B cell (primary cell): ENCODE results near the gene TTC19. TPM values are rescaled to one million over a fixed set of nuclear protein-coding genes. Genes with fewer than 3 reads are reported as not detected.

Source experiments
- ATAC-seq: fragments of 200-7000 bp; cut with Tn5 transposase; one replicate; pipeline ENCODE4 v1.10.0; 2021; ENCODE audit warnings: low read depth, mild to moderate bottlenecking, moderate number of reproducible peaks, moderate library complexity
- CTCF ChIA-PET: fragments of 350-600 bp; sonication (Branson Sonifier 250); formaldehyde crosslinking; loops from one replicate; lab custom pipeline; 2021; ENCODE audit warnings: antibody characterized with exemption, inconsistent platforms; lab: Charles Lee
- POLR2A ChIA-PET: fragments of 350-600 bp; sonication (Branson Sonifier 250); formaldehyde crosslinking; loops from one replicate; lab custom pipeline; 2021; ENCODE audit warnings: antibody characterized with exemption; lab: Charles Lee
- DNase-seq: peaks from one replicate; pipeline ENCODE4 v3.0.0; 2013
- H2AFZ ChIP-seq: 2 replicates; pipeline ENCODE4 v1.6.1; 2012; ENCODE audit warnings: mild to moderate bottlenecking, low read depth, low read length; ENCODE audit not compliant: insufficient read depth, poor library complexity, severe bottlenecking
- H3K27ac ChIP-seq, 2 donors: 1 replicate in 1 of 2; 2 replicates in 1 of 2; pipeline ENCODE4 v1.5.1; 2012 to 2013; ENCODE audit warnings: low read length in 2 of 2, mild to moderate bottlenecking in 2 of 2, moderate library complexity in 1 of 2
- H3K27me3 ChIP-seq, 4 experiments: fragments of 200-600 bp in 1 of 4; sonication (generic) in 1 of 4; replicated peaks in 1 of 4; 1 replicate in 2 of 4; 2 replicates in 2 of 4; pipeline versions ENCODE4 v1.6.1 to v1.7.0; 2013 to 2016; ENCODE audit warnings: low read length in 3 of 4, mild to moderate bottlenecking in 2 of 4, mixed read lengths in 1 of 4, moderate library complexity in 1 of 4; ENCODE audit not compliant: insufficient read depth in 4 of 4, control insufficient read depth in 3 of 4; ENCODE audit errors: control extremely low read depth in 1 of 4
- H3K36me3 ChIP-seq, 2 experiments: replicated peaks in 1 of 2; 1 replicate in 1 of 2; 2 replicates in 1 of 2; pipeline versions ENCODE4 v1.6.1 to v1.7.1; 2013; ENCODE audit warnings: low read length in 1 of 2; ENCODE audit not compliant: insufficient read depth in 2 of 2, control insufficient read depth in 1 of 2; ENCODE audit errors: control extremely low read depth in 1 of 2, extremely low read depth in 1 of 2
- H3K4me1 ChIP-seq, 2 donors: fragments of 200-600 bp in 1 of 2; sonication (generic) in 1 of 2; 1 replicate in 1 of 2; 2 replicates in 1 of 2; pipeline versions ENCODE4 v1.5.1 to v1.6.1; 2013 to 2017; ENCODE audit warnings: low read length in 2 of 2; ENCODE audit not compliant: control insufficient read depth in 2 of 2, insufficient read depth in 2 of 2
- H3K4me2 ChIP-seq: replicated peaks from 2 replicates; pipeline ENCODE3; 2012; ENCODE audit warnings: mild to moderate bottlenecking, low read depth, low read length; ENCODE audit not compliant: poor library complexity, severe bottlenecking
- H3K4me3 ChIP-seq, 5 experiments: fragments of 200-600 bp in 1 of 5; sonication (generic) in 1 of 5; 1 replicate in 3 of 5; 2 replicates in 2 of 5; pipeline versions ENCODE4 v1.5.1 to v1.7.0; 2011 to 2016; ENCODE audit warnings: low read length in 4 of 5, mild to moderate bottlenecking in 4 of 5, low read depth in 2 of 5, control low read depth in 1 of 5, moderate library complexity in 1 of 5; ENCODE audit not compliant: insufficient read depth in 1 of 5; ENCODE audit errors: control extremely low read depth in 1 of 5, extremely low read depth in 1 of 5
- H3K79me2 ChIP-seq: fragments of 200-600 bp; sonication (generic); one replicate; pipeline ENCODE4 v1.6.0; 2016; ENCODE audit warnings: low read length; ENCODE audit not compliant: control insufficient read depth, insufficient read depth
- H3K9ac ChIP-seq: fragments of 200-600 bp; sonication (generic); 2 replicates; pipeline ENCODE4 v1.6.1; 2017; ENCODE audit warnings: mild to moderate bottlenecking, low read length, moderate library complexity
- H3K9me3 ChIP-seq, 3 donors: one replicate each; pipeline versions ENCODE4 v1.6.1 to v1.7.1; 2013; ENCODE audit warnings: low read length in 2 of 3; ENCODE audit not compliant: control insufficient read depth in 2 of 3, insufficient read depth in 1 of 3; ENCODE audit errors: control extremely low read depth in 1 of 3
- H4K20me1 ChIP-seq: 2 replicates; pipeline ENCODE4 v1.6.0; 2012; ENCODE audit warnings: mild to moderate bottlenecking, low read length; ENCODE audit not compliant: insufficient read depth, control insufficient read depth, poor library complexity, severe bottlenecking
- H3K27ac Mint-ChIP-seq: one replicate; pipeline ENCODE4 v1.8.0; 2021; ENCODE audit warnings: mixed read lengths
- H3K27me3 Mint-ChIP-seq: one replicate; pipeline ENCODE4 v1.8.0; 2021; ENCODE audit warnings: mixed read lengths
- H3K4me1 Mint-ChIP-seq: one replicate; pipeline ENCODE4 v1.8.0; 2021; ENCODE audit warnings: mixed read lengths
- H3K4me3 Mint-ChIP-seq: one replicate; pipeline ENCODE4 v1.8.0; 2021; ENCODE audit warnings: mixed read lengths
- H3K9me3 Mint-ChIP-seq: one replicate; pipeline ENCODE4 v1.8.0; 2022; ENCODE audit warnings: mixed read lengths; ENCODE audit not compliant: insufficient read depth
- CTCF ChIP-seq: fragments of 200-600 bp; IDR thresholded peaks from one replicate; pipeline ENCODE4 v1.8.0; 2022; ENCODE audit warnings: antibody characterized with exemption, mild to moderate bottlenecking
- EZH2 ChIP-seq: IDR thresholded peaks from 2 replicates; pipeline ENCODE4 v1.6.1; 2012; ENCODE audit warnings: borderline replicate concordance, low read depth, mild to moderate bottlenecking, moderate library complexity, low read length; ENCODE audit not compliant: insufficient read depth, poor library complexity, severe bottlenecking
- WGBS: methylation state at CpG from one replicate; pipeline ENCODE4 v1.1.5; 2013; ENCODE audit warnings: missing lambda C conversion rate; ENCODE audit not compliant: insufficient coverage; 5-methylcytosine and 5-hydroxymethylcytosine counted together
- intact Hi-C: fragments of 100-400 bp; cut with micrococcal nuclease; formaldehyde crosslinking; loops from one replicate; pipeline ENCODE4 v1.10.0; 2022
- polyA plus RNA-seq: library from polyadenylated mRNA; depleted of rRNA; stranded (reverse); fragments of >200 nt; gene quantifications from 2 replicates; pipeline ENCODE4 v1.2.3, GENCODE V29; 2012
- total RNA-seq, 2 donors: library from RNA; stranded (reverse); fragments of 120-200 nt in 1 of 2; gene quantifications; 1 replicate in 1 of 2; 2 replicates in 1 of 2; pipeline versions ENCODE4 v1.2.3 to v1.2.4, GENCODE V29; 2013 to 2022

The TTC19 gene
- total and polyA plus RNA-seq, 2 donors (not counting 1 experiment from before 2014, with no cell fraction given), result 8.2 to 38.5 TPM

- DNase-seq (no peak), ATAC-seq (no peak)
- no peak overlapping the region for H3K27ac ChIP-seq
- H3K27me3 Mint-ChIP-seq, result peaks cover 19% of the 10 kb centered on the region
- H3K9me3 Mint-ChIP-seq, result no peaks in the 10 kb centered on the region
- no peak overlapping the region for H3K4me3 ChIP-seq
- intact Hi-C loops, result no loop called here
- CTCF ChIA-PET, result no interaction called here
- POLR2A ChIA-PET, result no interaction called here
- H3K79me2 ChIP-seq, result no peaks in the 10 kb centered on the region
- H2AFZ ChIP-seq, result no peak overlapping the region
- H3K4me1 Mint-ChIP-seq, result no peaks in the 10 kb centered on the region
- no peak overlapping the region for H3K9ac ChIP-seq
- 100% methylated on average over 1 of the region's 4 CpGs for WGBS
- H3K4me2 ChIP-seq, result no peak overlapping the region
- H3K4me1 ChIP-seq, result no peaks in the 10 kb centered on the region
- no peaks in the 10 kb centered on the region for H4K20me1 ChIP-seq
- H3K27me3 ChIP-seq, result no peaks in the 10 kb centered on the region
- H3K36me3 ChIP-seq, result peaks cover 3 to 4% of the 10 kb centered on the region in 2 experiments
- TF ChIP-seq CTCF (no peak), EZH2 (no peak)
- no peak overlapping the region for H3K4me3 Mint-ChIP-seq
- no peak overlapping the region for H3K27ac Mint-ChIP-seq
- no peaks in the 10 kb centered on the region for H3K9me3 ChIP-seq
Observed at GRCh38 chr17:15972497-15972951, 27.1 kb upstream of the TTC19 start.

GRCh38 chr17:15973016-15973415, 26.6 kb upstream of the TTC19 start:
- H3K79me2 ChIP-seq, result no peaks in the 10 kb centered on the region
- no peaks in the 10 kb centered on the region for H4K20me1 ChIP-seq
- Mint-ChIP-seq H3K27me3 (peaks cover 15% of the 10 kb centered on the region), H3K9me3 (no peaks in the 10 kb centered on the region), H3K4me3 (no peak overlapping the region), H3K4me1 (no peaks in the 10 kb centered on the region), H3K27ac (no peak overlapping the region)
- H3K4me2 ChIP-seq, result no peak overlapping the region
- H3K4me3 ChIP-seq, result no peak overlapping the region
- ATAC-seq, result no peak
- H3K36me3 ChIP-seq, result peaks cover 3 to 4% of the 10 kb centered on the region in 2 experiments
- ChIA-PET CTCF (no interaction called here), POLR2A (no interaction called here)
- no peaks in the 10 kb centered on the region for H3K27me3 ChIP-seq
- H3K9ac ChIP-seq, result no peak overlapping the region
- TF ChIP-seq CTCF (no peak), EZH2 (no peak)
- H3K9me3 ChIP-seq, result no peaks in the 10 kb centered on the region
- no peak overlapping the region for H3K27ac ChIP-seq
- DNase-seq, result no peak
- H3K4me1 ChIP-seq, result no peaks in the 10 kb centered on the region
- no peak overlapping the region for H2AFZ ChIP-seq
- intact Hi-C loops, result no loop called here
